Endometrial microvascular endothelial cells (primary cell): ENCODE results near the gene CPB1. TPM values are rescaled to one million over a fixed set of nuclear protein-coding genes. Genes with fewer than 3 reads are reported as not detected.

Experiments used
- in situ Hi-C: cut with HindIII; loops from 2 replicates; pipeline ENCODE4 v1.10.0; 2017; ENCODE audit warnings: low sequenced_read_pairs, low pct_unique_long_range_greater_than_20kb; ENCODE audit errors: inconsistent ontology term
- total RNA-seq: library from RNA; depleted of rRNA; stranded (reverse); fragments of >200 nt; gene quantifications from one replicate; pipeline ENCODE4 v1.2.3, GENCODE V29; 2015; ENCODE audit errors: inconsistent ontology term

CPB1 gene
- total RNA-seq, 1 donor from 2014 or later, result not detected

DNA sequence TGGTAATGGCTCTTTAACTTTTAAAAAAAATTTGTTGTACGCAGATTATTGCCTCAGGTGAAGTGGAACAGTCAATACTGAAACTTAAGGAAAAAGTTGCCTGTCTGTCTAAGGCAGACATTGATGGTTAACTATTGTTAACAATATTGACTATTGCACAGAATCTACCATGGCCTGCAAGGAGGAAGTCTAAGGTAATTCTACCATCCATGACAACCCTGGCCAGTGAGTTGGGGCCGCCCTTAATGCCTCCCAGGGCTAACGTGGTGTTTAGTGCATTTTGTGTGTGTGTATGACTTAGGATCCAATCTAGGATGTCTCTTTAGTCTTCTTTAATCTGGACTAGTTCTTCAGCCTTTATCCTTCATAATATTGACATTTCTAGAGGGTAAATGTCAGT is 2.1 kb upstream of the CPB1 start:
- in situ Hi-C loops, result no loop called here

- in situ Hi-C loops, result no loop called here
Measured at GRCh38 chr3:148828136-148828690, 602 bp downstream of the CPB1 start.

DNA sequence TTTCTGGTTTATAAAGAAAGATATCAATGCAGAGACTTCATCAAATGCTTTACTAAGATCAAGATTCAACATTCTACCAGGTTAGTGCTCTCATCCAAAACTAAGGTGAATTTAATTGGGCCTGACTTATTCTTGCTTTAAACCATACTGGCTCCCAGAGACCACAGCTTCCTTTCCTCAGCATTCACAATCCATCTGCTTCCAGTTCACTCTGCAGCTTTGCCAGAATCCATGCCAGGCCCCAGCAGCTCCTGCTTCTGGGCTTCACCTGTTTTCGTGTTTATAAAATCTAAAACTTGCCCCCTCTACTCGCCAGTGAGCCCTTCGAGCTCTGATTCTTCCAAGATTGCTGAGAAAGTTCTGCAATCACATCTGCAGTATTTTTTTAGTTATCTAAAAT is 2.3 kb downstream of the CPB1 start:
- in situ Hi-C loops, result no loop called here

- in situ Hi-C loops, result no loop called here
Measured at GRCh38 chr3:148833223-148833622, 5.6 kb downstream of the CPB1 start.

DNA sequence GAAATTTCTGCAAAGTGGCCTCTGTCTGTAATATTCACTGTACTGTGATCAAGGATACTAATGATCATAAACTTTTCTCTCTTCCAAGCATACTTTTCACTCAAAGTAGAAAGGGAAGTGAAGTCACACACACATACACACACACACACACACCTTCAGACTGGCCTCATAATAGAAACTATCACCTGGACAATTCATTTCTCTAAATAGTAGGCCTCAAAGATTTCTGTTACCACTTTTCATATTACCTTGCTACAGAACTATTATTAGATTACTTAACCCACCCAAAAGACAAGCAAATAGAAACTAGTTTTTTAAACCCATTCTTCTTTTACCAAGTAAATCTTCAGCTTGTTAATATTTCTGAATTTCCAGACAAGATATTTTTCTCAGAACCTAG is 12.2 kb downstream of the CPB1 start:
- in situ Hi-C loops, result no loop called here

GRCh38 chr3:148840451-148840850 is 12.8 kb downstream of the CPB1 start:
- in situ Hi-C loops, result no loop called here

- in situ Hi-C loops, result no loop called here
Measured at GRCh38 chr3:148845756-148846395, 18.3 kb downstream of the CPB1 start.

GRCh38 chr3:148847351-148847750 is 19.7 kb downstream of the CPB1 start:
- in situ Hi-C loops, result no loop called here

DNA sequence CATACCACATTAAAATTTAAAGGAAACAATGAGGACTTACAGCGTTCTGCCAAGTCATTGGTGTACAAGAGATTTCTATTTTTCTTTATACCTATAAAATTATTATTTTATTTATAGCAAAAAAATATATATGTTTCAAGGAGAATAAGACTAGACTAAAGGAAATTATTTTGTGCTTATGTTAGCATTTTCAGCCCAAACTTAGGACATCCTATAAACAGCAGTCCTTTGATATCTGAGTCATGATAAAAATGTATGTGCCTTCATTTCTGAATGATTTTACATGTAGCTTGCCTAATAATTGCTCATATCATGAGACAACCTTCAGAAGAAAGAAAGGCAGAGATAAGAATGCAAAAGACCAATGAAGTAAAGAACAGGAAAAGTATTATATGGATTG is 20.8 kb downstream of the CPB1 start:
- in situ Hi-C loops, result no loop called here

DNA sequence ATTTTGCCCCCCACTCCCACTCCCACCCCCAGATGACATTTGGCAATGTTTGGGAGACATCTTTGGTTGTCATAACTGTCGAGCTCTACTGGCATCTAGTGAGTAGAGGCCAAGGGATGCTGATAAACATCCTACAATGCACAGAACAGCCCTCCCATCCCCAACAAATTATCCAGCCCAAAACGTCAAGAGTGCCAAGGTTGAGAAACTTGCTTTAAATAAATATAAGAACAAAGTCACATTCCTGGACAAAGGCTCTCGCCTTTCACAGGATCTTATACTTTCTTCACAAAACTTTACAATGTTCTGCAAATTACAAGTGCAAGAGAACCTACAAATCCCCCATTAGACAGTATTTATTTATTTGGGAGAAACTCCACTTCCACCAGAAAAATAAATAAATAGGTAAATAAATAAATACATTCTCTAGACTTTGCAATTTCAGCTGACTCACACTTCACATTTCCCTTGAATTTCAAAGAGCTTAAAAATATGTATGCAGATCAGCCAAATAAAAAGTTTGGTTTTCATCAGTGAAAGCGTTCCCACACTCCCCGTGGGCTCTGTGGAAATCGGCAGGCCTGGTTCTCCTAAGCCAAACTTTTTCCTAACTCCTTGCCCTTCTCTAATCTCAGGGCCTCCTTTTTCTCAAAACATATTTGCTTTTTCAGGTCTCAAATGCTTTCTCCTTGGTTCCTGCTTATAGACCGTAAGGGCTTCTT is 24.8 kb downstream of the CPB1 start:
- in situ Hi-C loops, result no loop called here

- in situ Hi-C loops, result no loop called here
Measured at GRCh38 chr3:148853076-148853475, 25.5 kb downstream of the CPB1 start.

- in situ Hi-C loops, result no loop called here
Measured at GRCh38 chr3:148854061-148854460, 26.4 kb downstream of the CPB1 start.

GRCh38 chr3:148856384-148856783 is 28.8 kb downstream of the CPB1 start:
- in situ Hi-C loops, result no loop called here

DNA sequence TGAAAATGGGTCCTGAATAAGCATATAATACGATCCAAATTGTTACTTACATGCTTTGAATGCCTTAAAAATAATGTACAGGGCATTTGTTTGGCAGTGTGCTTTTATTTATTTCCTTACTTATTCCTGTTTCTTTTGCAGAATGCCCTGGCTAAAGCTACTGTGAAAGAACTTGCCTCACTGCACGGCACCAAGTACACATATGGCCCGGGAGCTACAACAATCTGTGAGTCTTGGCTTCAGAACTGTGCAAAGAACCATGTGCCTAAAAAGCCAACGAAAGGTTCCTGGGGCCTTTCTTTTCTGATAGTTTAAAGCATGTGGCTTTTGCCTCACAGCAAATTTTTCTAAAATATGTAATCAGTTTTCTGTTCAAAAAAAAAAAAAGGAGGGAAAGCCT is 29.7 kb downstream of the CPB1 start:
- in situ Hi-C loops, result no loop called here

- in situ Hi-C loops, result no loop called here
Measured at GRCh38 chr3:148861277-148861869, 33.8 kb downstream of the CPB1 start.

- in situ Hi-C loops, result no loop called here
Measured at GRCh38 chr3:148863297-148863696, 35.7 kb downstream of the CPB1 start.

- in situ Hi-C loops, result no loop called here
Measured at GRCh38 chr3:148863814-148864213, 36.2 kb downstream of the CPB1 start.

DNA sequence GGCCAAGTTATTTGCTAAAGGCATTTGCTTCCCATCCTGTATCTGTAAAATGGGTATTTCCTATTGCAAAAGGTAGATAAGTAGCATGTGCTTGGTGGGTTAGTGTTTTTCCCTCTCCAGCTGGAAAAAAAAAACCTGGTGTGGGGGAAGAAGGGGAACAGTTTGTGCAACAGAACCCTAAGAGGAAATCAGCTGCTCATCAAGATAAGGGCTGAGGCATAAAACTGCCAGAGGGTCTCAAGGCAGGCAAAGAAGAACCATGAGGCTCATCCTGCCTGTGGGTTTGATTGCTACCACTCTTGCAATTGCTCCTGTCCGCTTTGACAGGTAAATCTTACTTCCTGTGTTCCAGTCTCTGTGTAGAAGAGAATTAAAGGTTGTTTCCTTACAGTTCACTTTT is 37.4 kb downstream of the CPB1 start, which contains the start of gene CPA3:
TSS of gene CPA3 (plus strand) at position 248 of the 400 bp plus-strand sequence. CDS start at position 260, 12 bp downstream.
- in situ Hi-C loops, result no loop called here

- in situ Hi-C loops, result no loop called here
Measured at GRCh38 chr3:148866261-148866660, 38.6 kb downstream of the CPB1 start.
